ENCODE data around the gene MEIS2.

DNA sequence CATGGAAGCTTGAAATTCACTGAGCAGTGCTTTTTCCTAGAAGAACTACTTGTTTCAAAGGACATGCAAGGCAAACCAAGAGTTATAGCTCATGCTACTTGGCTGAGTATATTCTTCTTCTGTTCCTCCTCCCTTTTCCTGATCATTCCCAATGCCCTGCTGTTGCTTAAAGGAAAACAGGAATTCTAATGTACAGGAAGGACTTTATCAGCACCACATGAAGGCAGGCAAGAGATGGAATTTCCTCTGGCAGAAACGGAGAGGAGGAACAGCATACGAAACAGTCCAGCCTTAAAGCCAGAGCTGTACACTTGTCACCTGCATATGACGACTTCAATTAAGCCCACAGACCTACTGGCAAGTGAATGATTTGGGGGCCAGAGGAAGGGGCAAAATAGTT, 15.7 kb downstream of the MEIS2 start:
- TF ChIP-seq, protein P1, sequence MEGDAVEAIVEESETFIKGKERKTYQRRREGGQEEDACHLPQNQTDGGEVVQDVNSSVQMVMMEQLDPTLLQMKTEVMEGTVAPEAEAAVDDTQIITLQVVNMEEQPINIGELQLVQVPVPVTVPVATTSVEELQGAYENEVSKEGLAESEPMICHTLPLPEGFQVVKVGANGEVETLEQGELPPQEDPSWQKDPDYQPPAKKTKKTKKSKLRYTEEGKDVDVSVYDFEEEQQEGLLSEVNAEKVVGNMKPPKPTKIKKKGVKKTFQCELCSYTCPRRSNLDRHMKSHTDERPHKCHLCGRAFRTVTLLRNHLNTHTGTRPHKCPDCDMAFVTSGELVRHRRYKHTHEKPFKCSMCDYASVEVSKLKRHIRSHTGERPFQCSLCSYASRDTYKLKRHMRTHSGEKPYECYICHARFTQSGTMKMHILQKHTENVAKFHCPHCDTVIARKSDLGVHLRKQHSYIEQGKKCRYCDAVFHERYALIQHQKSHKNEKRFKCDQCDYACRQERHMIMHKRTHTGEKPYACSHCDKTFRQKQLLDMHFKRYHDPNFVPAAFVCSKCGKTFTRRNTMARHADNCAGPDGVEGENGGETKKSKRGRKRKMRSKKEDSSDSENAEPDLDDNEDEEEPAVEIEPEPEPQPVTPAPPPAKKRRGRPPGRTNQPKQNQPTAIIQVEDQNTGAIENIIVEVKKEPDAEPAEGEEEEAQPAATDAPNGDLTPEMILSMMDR (conservative IDR thresholded peaks at IDR 0.05 in 1 of 2, IDR thresholded peaks at IDR 0.05 in 1 of 2; ENCODE audit: extremely low read depth in 1 of 2, insufficient read depth in 1 of 2, low read depth in 1 of 2, low read length in 2 of 2), result no peak
- TF ChIP-seq EZH2 (IDR thresholded peaks at IDR 0.05; ENCODE audit: borderline replicate concordance, low read length), result no peak
